Epithelial cell of esophagus (primary cell): ENCODE data around the gene TIMM10.

Source experiments
- DNase-seq: peaks from one replicate; pipeline ENCODE4 v3.0.0; 2010; ENCODE audit warnings: low read depth
- H3K4me3 ChIP-seq: 2 replicates; pipeline ENCODE4 v1.5.1; 2011; ENCODE audit warnings: mild to moderate bottlenecking, low read length, control low read depth
- CTCF ChIP-seq: IDR thresholded peaks from 2 replicates; pipeline ENCODE4 v1.5.1; 2011; ENCODE audit warnings: low read depth, mild to moderate bottlenecking, low read length, control low read depth, inconsistent platforms; ENCODE audit not compliant: insufficient read depth; ENCODE audit errors: missing control alignments

TIMM10 gene

GRCh38 chr11:57479911-57480310, 50.6 kb downstream of the TIMM10 start:
- TF ChIP-seq CTCF: no peak
- H3K4me3 ChIP-seq: no peak overlapping the region
- no peak for DNase-seq

- no peak for DNase-seq
- no peak overlapping the region for H3K4me3 ChIP-seq
- no peak for TF ChIP-seq CTCF
These were observed 51.4 kb downstream of the TIMM10 start for GRCh38 chr11:57479021-57479663.
